ENCODE results near the gene EIF4ENIF1.
A peak's percentile ranks its signal among the peaks of the same experiment; 100 is the strongest.
"Not testable (repeated sequence)": the region's sequence is repeated elsewhere in the genome, so short reads cannot be mapped to it uniquely, and the experiment has no call there.

Gene EIF4ENIF1

DNA sequence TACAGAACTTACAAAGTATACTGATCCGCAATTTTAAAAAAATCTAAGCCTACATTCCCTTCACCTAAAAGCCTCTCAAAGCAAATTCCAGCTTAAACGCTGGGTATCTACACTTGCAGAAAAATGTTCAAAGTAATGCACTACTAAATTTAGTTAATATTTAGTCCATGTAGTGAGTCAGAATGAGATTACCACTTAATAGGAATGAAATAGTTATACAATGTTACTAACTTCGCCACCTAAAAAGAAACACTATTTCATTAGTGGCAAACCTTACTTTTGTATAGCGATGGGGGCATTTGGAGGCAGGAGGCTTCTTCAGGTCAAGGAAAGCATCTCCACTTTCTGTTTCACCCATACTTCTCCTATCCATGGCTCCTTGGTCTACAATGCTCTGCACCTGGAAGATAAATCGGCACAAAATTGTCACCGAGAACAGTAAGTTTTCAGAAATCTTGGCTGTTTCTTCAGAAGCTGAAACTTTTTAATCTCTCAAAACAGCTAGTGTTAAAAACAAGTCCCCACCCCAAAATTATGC, 1.2 kb downstream of the EIF4ENIF1 start:
- TF ChIP-seq, protein P1, sequence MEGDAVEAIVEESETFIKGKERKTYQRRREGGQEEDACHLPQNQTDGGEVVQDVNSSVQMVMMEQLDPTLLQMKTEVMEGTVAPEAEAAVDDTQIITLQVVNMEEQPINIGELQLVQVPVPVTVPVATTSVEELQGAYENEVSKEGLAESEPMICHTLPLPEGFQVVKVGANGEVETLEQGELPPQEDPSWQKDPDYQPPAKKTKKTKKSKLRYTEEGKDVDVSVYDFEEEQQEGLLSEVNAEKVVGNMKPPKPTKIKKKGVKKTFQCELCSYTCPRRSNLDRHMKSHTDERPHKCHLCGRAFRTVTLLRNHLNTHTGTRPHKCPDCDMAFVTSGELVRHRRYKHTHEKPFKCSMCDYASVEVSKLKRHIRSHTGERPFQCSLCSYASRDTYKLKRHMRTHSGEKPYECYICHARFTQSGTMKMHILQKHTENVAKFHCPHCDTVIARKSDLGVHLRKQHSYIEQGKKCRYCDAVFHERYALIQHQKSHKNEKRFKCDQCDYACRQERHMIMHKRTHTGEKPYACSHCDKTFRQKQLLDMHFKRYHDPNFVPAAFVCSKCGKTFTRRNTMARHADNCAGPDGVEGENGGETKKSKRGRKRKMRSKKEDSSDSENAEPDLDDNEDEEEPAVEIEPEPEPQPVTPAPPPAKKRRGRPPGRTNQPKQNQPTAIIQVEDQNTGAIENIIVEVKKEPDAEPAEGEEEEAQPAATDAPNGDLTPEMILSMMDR (IDR thresholded peaks at IDR 0.05; ENCODE audit: insufficient read depth, low read length, poor library complexity, severe bottlenecking): no peak
- no peak for TF ChIP-seq EZH2phosphoT487 (conservative IDR thresholded peaks at IDR 0.05; ENCODE audit: low read length)
- Histone ChIP-seq H3F3A (ENCODE audit: insufficient read depth) (peaks cover 30% of the 10 kb centered on the region), H4K20me1 (ENCODE audit: low read depth, low read length) (no peaks in the 10 kb centered on the region), H3K27me3 (ENCODE audit: low read length) (no peaks in the 10 kb centered on the region), H3K79me2 (ENCODE audit: insufficient read depth, low read length) (peaks cover 41% of the 10 kb centered on the region), H3K27ac (ENCODE audit: low read depth, low read length) (peak overlapping the region; percentile 92; the same call in 1 of the 2 replicates), H3K36me3 (ENCODE audit: low read length) (peaks cover 6% of the 10 kb centered on the region), H3K4me3 (ENCODE audit: insufficient read depth, low read length, poor library complexity, severe bottlenecking) (peak overlapping the region; percentile 62), H3K9me2 (replicated peaks; ENCODE audit: insufficient read depth, low read length) (no peaks in the 10 kb centered on the region), H3K9ac (ENCODE audit: low read length) (peak overlapping the region; percentile 89), H3K4me2 (ENCODE audit: low read depth, low read length, poor library complexity, severe bottlenecking) (peak overlapping the region; percentile 78), H2AFZ (ENCODE audit: low read depth, low read length, severe bottlenecking) (no peak overlapping the region), H3K9me3 (ENCODE audit: insufficient read depth, low read length) (no peaks in the 10 kb centered on the region)

DNA sequence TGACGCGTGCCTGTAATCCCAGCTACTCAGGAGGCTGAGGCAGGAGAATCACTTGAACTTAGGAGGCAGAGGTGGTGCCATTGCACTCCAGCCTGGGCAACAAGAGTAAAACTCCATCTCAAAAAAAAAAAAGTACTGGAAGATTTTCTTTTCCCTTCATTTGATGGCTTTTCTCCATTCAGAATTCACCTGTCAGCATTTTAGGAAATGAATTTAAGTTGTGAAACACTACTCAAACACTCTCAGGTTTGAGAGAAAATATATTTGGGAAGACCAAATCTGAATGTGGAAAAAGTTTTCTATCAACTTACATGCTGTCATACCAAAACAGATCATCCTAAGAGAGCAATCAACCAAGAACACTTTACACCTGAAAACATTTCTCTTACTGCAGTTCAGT, 2.7 kb downstream of the EIF4ENIF1 start:
- H3K79me2 ChIP-seq (ENCODE audit: insufficient read depth, low read length): peaks cover 53% of the 10 kb centered on the region

DNA sequence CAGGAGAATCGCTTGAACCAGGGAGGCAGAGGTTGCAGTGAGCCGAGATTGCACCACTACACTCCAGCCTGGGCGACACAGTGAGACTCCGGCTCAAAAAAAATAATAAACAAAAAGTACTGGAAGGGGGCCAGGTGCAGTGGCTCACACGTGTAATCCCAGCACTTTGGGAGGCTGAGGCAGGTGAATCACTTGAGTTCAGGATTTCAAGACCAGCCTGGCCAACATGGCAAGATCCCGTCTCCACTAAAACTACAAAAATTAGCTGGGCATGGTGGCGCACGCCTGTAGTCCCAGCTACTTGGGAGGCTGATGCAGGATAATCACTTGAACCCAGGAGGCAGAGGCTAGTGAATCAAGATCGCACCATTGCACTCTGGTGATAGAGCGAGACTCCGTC, 3.3 kb downstream of the EIF4ENIF1 start:
- not testable (repeated sequence) for H3K4me2 ChIP-seq (ENCODE audit: low read depth, low read length, poor library complexity, severe bottlenecking); H3K36me3 ChIP-seq (ENCODE audit: low read length); H3K9me2 ChIP-seq (replicated peaks; ENCODE audit: insufficient read depth, low read length); H3K9me3 ChIP-seq (ENCODE audit: insufficient read depth, low read length); H3K9ac ChIP-seq (ENCODE audit: low read length); H4K20me1 ChIP-seq (ENCODE audit: low read depth, low read length); H3K4me3 ChIP-seq (ENCODE audit: insufficient read depth, low read length, poor library complexity, severe bottlenecking); H3K27ac ChIP-seq (ENCODE audit: low read depth, low read length); H2AFZ ChIP-seq (ENCODE audit: low read depth, low read length, severe bottlenecking); H3K27me3 ChIP-seq (ENCODE audit: low read length)
- Histone ChIP-seq H3F3A (ENCODE audit: insufficient read depth) (peaks cover 14% of the 10 kb centered on the region), H3K79me2 (ENCODE audit: insufficient read depth, low read length) (peaks cover 58% of the 10 kb centered on the region)

More for the DNA sequence above, 2.7 kb downstream of the EIF4ENIF1 start:
- H3F3A ChIP-seq (ENCODE audit: insufficient read depth): peaks cover 20% of the 10 kb centered on the region
- H3K9me3 ChIP-seq (ENCODE audit: insufficient read depth, low read length): no peaks in the 10 kb centered on the region
- no peaks in the 10 kb centered on the region for H4K20me1 ChIP-seq (ENCODE audit: low read depth, low read length)
- no peak overlapping the region for H2AFZ ChIP-seq (ENCODE audit: low read depth, low read length, severe bottlenecking)
- no peaks in the 10 kb centered on the region for H3K9me2 ChIP-seq (replicated peaks; ENCODE audit: insufficient read depth, low read length)
- no peak overlapping the region for H3K4me2 ChIP-seq (ENCODE audit: low read depth, low read length, poor library complexity, severe bottlenecking)
- no peaks in the 10 kb centered on the region for H3K27me3 ChIP-seq (ENCODE audit: low read length)
- no peak for TF ChIP-seq EZH2phosphoT487 (conservative IDR thresholded peaks at IDR 0.05; ENCODE audit: low read length)
- TF ChIP-seq, protein P1 (IDR thresholded peaks at IDR 0.05; ENCODE audit: insufficient read depth, low read length, poor library complexity, severe bottlenecking): no peak
- no peak overlapping the region for H3K27ac ChIP-seq (ENCODE audit: low read depth, low read length)
- H3K9ac ChIP-seq (ENCODE audit: low read length): no peak overlapping the region
- H3K36me3 ChIP-seq (ENCODE audit: low read length): peaks cover 6% of the 10 kb centered on the region
- no peak overlapping the region for H3K4me3 ChIP-seq (ENCODE audit: insufficient read depth, low read length, poor library complexity, severe bottlenecking)

DNA sequence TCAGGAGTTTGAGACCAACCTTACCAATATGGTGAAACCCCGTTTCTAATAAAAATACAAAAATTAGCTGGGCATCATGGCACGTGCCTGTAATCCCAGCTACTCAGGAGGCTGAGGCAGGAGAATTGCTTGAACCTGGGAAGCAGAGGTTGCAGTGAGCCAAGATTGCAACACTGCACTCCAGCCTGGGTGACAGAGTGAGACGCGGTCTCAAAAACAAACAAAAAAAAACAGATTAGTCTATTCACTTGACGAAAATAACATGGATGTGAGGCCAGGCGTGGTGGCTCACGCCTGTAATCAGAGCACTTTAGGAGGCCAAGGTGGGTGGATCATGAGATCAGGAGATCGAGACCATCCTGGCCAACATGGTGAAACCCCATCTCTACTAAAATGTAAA, 7.2 kb downstream of the EIF4ENIF1 start:
- H3K27me3 ChIP-seq (ENCODE audit: low read length); H2AFZ ChIP-seq (ENCODE audit: low read depth, low read length, severe bottlenecking); H3K4me3 ChIP-seq (ENCODE audit: insufficient read depth, low read length, poor library complexity, severe bottlenecking); H4K20me1 ChIP-seq (ENCODE audit: low read depth, low read length); H3F3A ChIP-seq (ENCODE audit: insufficient read depth); H3K4me2 ChIP-seq (ENCODE audit: low read depth, low read length, poor library complexity, severe bottlenecking); H3K9ac ChIP-seq (ENCODE audit: low read length); H3K27ac ChIP-seq (ENCODE audit: low read depth, low read length); H3K9me3 ChIP-seq (ENCODE audit: insufficient read depth, low read length); H3K9me2 ChIP-seq (replicated peaks; ENCODE audit: insufficient read depth, low read length): not testable (repeated sequence)
- H3K79me2 ChIP-seq (ENCODE audit: insufficient read depth, low read length): peaks cover 63% of the 10 kb centered on the region
- H3K36me3 ChIP-seq (ENCODE audit: low read length): peaks cover 14% of the 10 kb centered on the region; the same call in 1 of the 2 replicates

All from SU-DHL-6 (cell line).